ENCODE measurements around the gene PDPK1.

DNA sequence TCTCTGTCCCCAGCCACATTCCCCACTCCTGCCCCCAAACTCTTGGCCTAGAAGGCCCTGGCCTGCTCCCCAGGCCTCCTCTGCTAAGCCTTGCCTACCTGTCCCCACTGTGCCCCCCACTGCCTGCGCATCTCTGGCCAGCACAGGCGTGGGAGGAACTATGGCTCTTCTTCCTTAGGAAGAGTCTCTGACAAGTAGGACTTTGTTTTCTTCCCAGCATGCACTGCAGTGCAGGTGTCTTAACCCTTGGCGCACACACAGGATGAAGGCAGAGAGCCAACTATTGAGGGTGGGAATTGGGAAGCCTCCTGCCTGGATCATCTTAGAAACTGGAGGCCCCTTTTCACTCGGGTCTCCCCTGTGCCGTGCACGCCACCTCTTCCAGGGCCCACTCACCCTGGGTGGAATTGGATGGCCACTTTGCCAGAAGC lies 14.0 kb upstream of the PDPK1 start:
- TF ChIP-seq, protein P1, sequence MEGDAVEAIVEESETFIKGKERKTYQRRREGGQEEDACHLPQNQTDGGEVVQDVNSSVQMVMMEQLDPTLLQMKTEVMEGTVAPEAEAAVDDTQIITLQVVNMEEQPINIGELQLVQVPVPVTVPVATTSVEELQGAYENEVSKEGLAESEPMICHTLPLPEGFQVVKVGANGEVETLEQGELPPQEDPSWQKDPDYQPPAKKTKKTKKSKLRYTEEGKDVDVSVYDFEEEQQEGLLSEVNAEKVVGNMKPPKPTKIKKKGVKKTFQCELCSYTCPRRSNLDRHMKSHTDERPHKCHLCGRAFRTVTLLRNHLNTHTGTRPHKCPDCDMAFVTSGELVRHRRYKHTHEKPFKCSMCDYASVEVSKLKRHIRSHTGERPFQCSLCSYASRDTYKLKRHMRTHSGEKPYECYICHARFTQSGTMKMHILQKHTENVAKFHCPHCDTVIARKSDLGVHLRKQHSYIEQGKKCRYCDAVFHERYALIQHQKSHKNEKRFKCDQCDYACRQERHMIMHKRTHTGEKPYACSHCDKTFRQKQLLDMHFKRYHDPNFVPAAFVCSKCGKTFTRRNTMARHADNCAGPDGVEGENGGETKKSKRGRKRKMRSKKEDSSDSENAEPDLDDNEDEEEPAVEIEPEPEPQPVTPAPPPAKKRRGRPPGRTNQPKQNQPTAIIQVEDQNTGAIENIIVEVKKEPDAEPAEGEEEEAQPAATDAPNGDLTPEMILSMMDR (IDR thresholded peaks at IDR 0.05), result no peak
- TF ChIP-seq POLR2A (IDR thresholded peaks at IDR 0.05), result no peak

Data from lower leg skin (tissue), 3 donors.